ENCODE data around the gene CDK5.
"Not testable (repeated sequence)": the region's sequence is repeated elsewhere in the genome, so short reads cannot be mapped to it uniquely, and the experiment has no call there.

GRCh38 chr7:151043449-151043848 is 14.2 kb downstream of the CDK5 start:
- not testable (repeated sequence) for TF ChIP-seq POLR2A (IDR thresholded peaks at IDR 0.05); CTCF (IDR thresholded peaks at IDR 0.05 in 4 of 5, conservative IDR thresholded peaks at IDR 0.05 in 1 of 5)
